ENCODE measurements around the gene C3orf49. TPM values are rescaled to one million over a fixed set of nuclear protein-coding genes. Genes with fewer than 3 reads are reported as not detected.
A peak's percentile ranks its signal among the peaks of the same experiment; 100 is the strongest.

C3orf49 gene
- total and polyA plus RNA-seq, 2 donors from 2014 or later, result not detected

DNA sequence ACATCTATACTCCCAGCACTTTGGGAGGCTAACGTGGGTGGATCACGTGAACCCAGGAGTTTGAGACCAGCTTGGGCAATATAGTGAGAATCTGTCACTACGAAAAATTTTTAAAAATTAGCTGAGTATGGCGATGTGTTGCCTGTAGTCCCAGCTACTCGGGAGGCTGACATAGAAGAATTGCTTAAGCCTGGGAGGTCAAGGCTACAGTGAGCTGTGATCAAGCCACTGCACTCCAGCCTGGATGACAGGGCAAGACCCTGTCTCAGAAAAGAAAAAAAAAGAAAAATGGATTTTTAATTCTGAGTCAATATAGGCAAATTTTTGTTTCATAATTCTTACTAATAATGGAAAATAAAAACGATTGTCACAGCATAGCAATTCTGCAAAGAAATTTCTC is 13.3 kb downstream of the C3orf49 start:
- H3K4me1 ChIP-seq (ENCODE audit: control insufficient read depth in 2 of 3, insufficient read depth in 2 of 3, low read depth in 1 of 3, low read length in 3 of 3), result no peaks in the 10 kb centered on the region
- intact Hi-C loops (cut with DNase I), result no loop called here
- TF ChIP-seq, protein P1, sequence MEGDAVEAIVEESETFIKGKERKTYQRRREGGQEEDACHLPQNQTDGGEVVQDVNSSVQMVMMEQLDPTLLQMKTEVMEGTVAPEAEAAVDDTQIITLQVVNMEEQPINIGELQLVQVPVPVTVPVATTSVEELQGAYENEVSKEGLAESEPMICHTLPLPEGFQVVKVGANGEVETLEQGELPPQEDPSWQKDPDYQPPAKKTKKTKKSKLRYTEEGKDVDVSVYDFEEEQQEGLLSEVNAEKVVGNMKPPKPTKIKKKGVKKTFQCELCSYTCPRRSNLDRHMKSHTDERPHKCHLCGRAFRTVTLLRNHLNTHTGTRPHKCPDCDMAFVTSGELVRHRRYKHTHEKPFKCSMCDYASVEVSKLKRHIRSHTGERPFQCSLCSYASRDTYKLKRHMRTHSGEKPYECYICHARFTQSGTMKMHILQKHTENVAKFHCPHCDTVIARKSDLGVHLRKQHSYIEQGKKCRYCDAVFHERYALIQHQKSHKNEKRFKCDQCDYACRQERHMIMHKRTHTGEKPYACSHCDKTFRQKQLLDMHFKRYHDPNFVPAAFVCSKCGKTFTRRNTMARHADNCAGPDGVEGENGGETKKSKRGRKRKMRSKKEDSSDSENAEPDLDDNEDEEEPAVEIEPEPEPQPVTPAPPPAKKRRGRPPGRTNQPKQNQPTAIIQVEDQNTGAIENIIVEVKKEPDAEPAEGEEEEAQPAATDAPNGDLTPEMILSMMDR (IDR thresholded peaks at IDR 0.05; ENCODE audit: borderline replicate concordance, extremely low read depth, insufficient read depth), result no peak
- H3K4me3 ChIP-seq (ENCODE audit: low read length in 3 of 3), result no peak overlapping the region
- no peaks in the 10 kb centered on the region for H3K9me3 ChIP-seq (ENCODE audit: control insufficient read depth in 2 of 3, insufficient read depth in 1 of 3, low read length in 3 of 3)
- no peak overlapping the region for H3K27ac ChIP-seq (ENCODE audit: low read depth in 2 of 2, low read length in 2 of 2)
- peaks cover 0 to 17% (median 14%) of the 10 kb centered on the region in 3 donors for H3K36me3 ChIP-seq (ENCODE audit: control insufficient read depth in 2 of 3, insufficient read depth in 3 of 3, low read length in 3 of 3)
- no peaks in the 10 kb centered on the region for H3K27me3 ChIP-seq (ENCODE audit: control insufficient read depth, insufficient read depth, low read length)
- no peak for DNase-seq
- no peak overlapping the region for H3K9ac ChIP-seq (ENCODE audit: low read length in 3 of 3)
- no peak for FAIRE-seq

DNA sequence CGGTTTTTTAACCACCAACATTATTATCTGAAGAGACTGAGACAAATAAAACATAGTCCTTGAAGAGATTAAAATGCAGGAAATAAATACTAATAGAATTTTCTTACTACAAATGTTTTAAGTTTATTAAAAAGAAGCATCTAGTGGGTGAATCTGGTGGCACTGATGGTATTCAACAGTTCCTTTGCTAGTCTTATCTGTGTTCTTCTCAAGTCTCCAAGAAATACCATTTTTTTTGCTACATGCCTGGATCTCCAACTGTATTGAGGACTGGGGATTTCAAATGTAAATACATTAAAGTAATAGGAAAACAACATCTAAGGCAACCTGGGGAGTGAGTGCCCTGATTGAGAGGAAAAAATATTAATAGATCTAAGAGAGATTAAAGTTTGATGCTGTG is 22.6 kb downstream of the C3orf49 start:
- intact Hi-C loops (cut with DNase I), result no loop called here
- Histone ChIP-seq H3K36me3 (ENCODE audit: control insufficient read depth in 2 of 3, insufficient read depth in 3 of 3, low read length in 3 of 3) (no peaks in the 10 kb centered on the region), H3K9me3 (ENCODE audit: control insufficient read depth in 2 of 3, insufficient read depth in 1 of 3, low read length in 3 of 3) (no peaks in the 10 kb centered on the region), H3K27me3 (ENCODE audit: control insufficient read depth, insufficient read depth, low read length) (no peaks in the 10 kb centered on the region), H3K4me3 (ENCODE audit: low read length in 3 of 3) (no peak overlapping the region), H3K27ac (ENCODE audit: low read depth in 2 of 2, low read length in 2 of 2) (no peak overlapping the region), H3K4me1 (ENCODE audit: control insufficient read depth in 2 of 3, insufficient read depth in 2 of 3, low read depth in 1 of 3, low read length in 3 of 3) (no peaks in the 10 kb centered on the region), H3K9ac (ENCODE audit: low read length in 3 of 3) (no peak overlapping the region)
- DNase-seq, result no peak
- TF ChIP-seq, protein P1 (IDR thresholded peaks at IDR 0.05; ENCODE audit: borderline replicate concordance, extremely low read depth, insufficient read depth), result no peak
- no peak for FAIRE-seq

DNA sequence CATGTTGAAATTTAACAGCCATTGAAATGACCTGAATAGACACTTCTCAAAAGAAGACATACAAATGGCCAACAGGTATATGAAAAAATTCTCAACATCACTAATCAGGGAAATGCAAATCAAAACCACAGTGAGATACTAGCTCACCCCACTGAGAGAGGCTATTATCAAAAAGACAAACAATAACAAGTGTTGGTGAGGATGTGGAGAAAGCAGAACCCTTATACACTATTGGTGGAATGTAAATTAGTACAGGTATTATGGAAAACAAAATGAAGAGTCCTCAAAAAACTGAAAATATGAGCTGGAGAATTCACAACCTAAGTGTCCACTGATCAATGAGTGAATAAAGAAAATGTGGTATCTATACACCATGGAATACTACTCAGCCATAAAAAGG is 23.0 kb downstream of the C3orf49 start:
- FAIRE-seq (no peak), DNase-seq (no peak)
- Histone ChIP-seq H3K4me1 (ENCODE audit: control insufficient read depth in 2 of 3, insufficient read depth in 2 of 3, low read depth in 1 of 3, low read length in 3 of 3) (no peaks in the 10 kb centered on the region), H3K9ac (ENCODE audit: low read length in 3 of 3) (no peak overlapping the region), H3K4me3 (ENCODE audit: low read length in 3 of 3) (no peak overlapping the region), H3K36me3 (ENCODE audit: control insufficient read depth in 2 of 3, insufficient read depth in 3 of 3, low read length in 3 of 3) (no peaks in the 10 kb centered on the region), H3K27ac (ENCODE audit: low read depth in 2 of 2, low read length in 2 of 2) (no peak overlapping the region), H3K27me3 (ENCODE audit: control insufficient read depth, insufficient read depth, low read length) (no peaks in the 10 kb centered on the region), H3K9me3 (ENCODE audit: control insufficient read depth in 2 of 3, insufficient read depth in 1 of 3, low read length in 3 of 3) (no peaks in the 10 kb centered on the region)
- intact Hi-C loops (cut with DNase I), result no loop called here
- TF ChIP-seq, protein P1 (IDR thresholded peaks at IDR 0.05; ENCODE audit: borderline replicate concordance, extremely low read depth, insufficient read depth), result no peak

DNA sequence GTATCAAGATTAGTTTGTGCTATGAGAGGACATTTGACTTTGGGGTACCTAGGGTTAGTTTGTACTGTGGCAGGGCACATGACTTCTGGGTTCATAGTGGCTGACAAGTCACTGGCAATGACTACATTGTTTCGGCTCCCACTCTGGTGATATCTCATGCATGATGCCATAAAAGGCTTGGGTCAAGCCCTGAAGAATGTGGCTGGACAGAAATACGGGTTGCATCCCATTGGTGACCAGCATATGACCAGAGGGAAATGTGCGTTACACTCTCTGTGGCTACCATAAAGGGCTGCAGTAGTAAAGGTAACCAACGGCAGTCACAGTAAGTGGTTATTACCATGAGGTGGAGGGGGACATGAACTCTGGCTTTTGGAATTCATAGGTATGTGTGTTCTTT is 26.1 kb downstream of the C3orf49 start:
- no peak for FAIRE-seq

More for the DNA sequence above, 26.1 kb downstream of the C3orf49 start:
- peak in 1 of 5 donors; percentile 8 for DNase-seq
- H3K9ac ChIP-seq (ENCODE audit: low read length in 3 of 3), result no peak overlapping the region
- H3K36me3 ChIP-seq (ENCODE audit: control insufficient read depth in 2 of 3, insufficient read depth in 3 of 3, low read length in 3 of 3), result no peaks in the 10 kb centered on the region
- H3K9me3 ChIP-seq (ENCODE audit: control insufficient read depth in 2 of 3, insufficient read depth in 1 of 3, low read length in 3 of 3), result no peaks in the 10 kb centered on the region
- intact Hi-C loops (cut with DNase I), result no loop called here
- no peaks in the 10 kb centered on the region for H3K4me1 ChIP-seq (ENCODE audit: control insufficient read depth in 2 of 3, insufficient read depth in 2 of 3, low read depth in 1 of 3, low read length in 3 of 3)
- H3K27me3 ChIP-seq (ENCODE audit: control insufficient read depth, insufficient read depth, low read length), result no peaks in the 10 kb centered on the region
- no peak overlapping the region for H3K4me3 ChIP-seq (ENCODE audit: low read length in 3 of 3)
- TF ChIP-seq, protein P1 (IDR thresholded peaks at IDR 0.05; ENCODE audit: borderline replicate concordance, extremely low read depth, insufficient read depth), result no peak
- H3K27ac ChIP-seq (ENCODE audit: low read depth in 2 of 2, low read length in 2 of 2), result no peak overlapping the region

All from kidney (tissue), 14 donors.